Activated naive CD4-positive, alpha-beta T cell treated with anti-CD3 and anti-CD28 coated beads for 36 hours (primary cell): ENCODE data around the gene ARL8B. TPM values are rescaled to one million over a fixed set of nuclear protein-coding genes. Genes with fewer than 3 reads are reported as not detected.

Experiments
- CTCF ChIA-PET: fragments of 350-600 bp; sonication (Branson Sonifier 250); formaldehyde crosslinking; loops from one replicate; lab custom pipeline; 2021; ENCODE audit warnings: antibody characterized with exemption; lab: Charles Lee
- DNase-seq: peaks from one replicate; pipeline ENCODE4 v3.0.0-alpha.2; 2020
- H3K27ac Mint-ChIP-seq: one replicate; pipeline ENCODE4 v1.8.0; 2021; ENCODE audit warnings: mild to moderate bottlenecking, mixed read lengths
- H3K27me3 Mint-ChIP-seq: one replicate; pipeline ENCODE4 v1.8.0; 2021; ENCODE audit warnings: low read depth, mixed read lengths
- H3K36me3 Mint-ChIP-seq: one replicate; pipeline ENCODE4 v1.8.0; 2021; ENCODE audit warnings: low read depth, mixed read lengths
- H3K4me1 Mint-ChIP-seq: one replicate; pipeline ENCODE4 v1.8.0; 2021; ENCODE audit warnings: low read depth, mixed read lengths
- H3K4me3 Mint-ChIP-seq: one replicate; pipeline ENCODE4 v1.8.0; 2021; ENCODE audit warnings: mild to moderate bottlenecking, moderate library complexity, mixed read lengths
- H3K9me3 Mint-ChIP-seq: one replicate; pipeline ENCODE4 v1.8.0; 2021; ENCODE audit warnings: mixed read lengths
- intact Hi-C: fragments of 100-400 bp; cut with micrococcal nuclease; formaldehyde crosslinking; loops from one replicate; pipeline ENCODE4 v1.15.1; 2023
- total RNA-seq, 2 experiments: library from RNA; stranded (reverse); gene quantifications; one replicate each; pipeline ENCODE4 v1.2.3, GENCODE V29; 2021

ARL8B gene
- total RNA-seq, 2 experiments from 2014 or later: 38.4 to 39.3 TPM

DNA sequence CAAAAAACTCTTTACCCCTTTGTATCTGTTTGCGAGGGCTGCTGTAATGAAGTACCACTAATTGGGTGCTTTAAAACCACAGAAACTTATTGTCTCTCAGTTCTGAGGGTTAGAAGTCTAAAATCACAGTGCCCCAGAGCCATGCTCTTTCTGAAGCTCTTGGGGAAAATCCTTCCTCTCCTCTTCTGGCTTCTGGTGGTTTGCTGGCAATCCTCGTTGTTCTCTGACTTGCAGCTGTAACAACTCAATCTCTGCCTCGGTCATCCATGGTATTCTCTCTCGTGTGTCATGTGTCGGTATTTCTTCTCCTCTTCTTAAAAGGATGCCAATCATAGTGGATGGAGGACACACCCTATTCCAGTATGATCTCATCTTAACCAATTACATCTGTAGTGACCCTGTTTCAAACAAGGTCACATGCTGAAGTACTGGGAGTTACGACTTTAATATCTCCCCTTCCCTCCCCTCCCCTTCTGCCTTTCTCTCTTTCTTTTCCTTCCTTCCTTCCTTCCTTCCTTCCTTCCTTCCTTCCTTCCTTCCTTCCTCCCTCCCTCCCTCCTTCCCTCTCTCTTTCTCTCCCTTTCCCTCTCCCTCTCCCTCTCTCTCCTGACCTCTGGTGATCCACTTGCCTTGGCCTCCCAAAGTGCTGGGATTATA lies 6.5 kb upstream of the ARL8B start:
- H3K4me3 Mint-ChIP-seq: no peak overlapping the region
- CTCF ChIA-PET: no interaction called here
- H3K27ac Mint-ChIP-seq: no peak overlapping the region
- intact Hi-C loops: no loop called here
- no peak for DNase-seq
- H3K27me3 Mint-ChIP-seq: no peaks in the 10 kb centered on the region
- H3K9me3 Mint-ChIP-seq: no peaks in the 10 kb centered on the region
- no peaks in the 10 kb centered on the region for H3K4me1 Mint-ChIP-seq
- no peaks in the 10 kb centered on the region for H3K36me3 Mint-ChIP-seq

DNA sequence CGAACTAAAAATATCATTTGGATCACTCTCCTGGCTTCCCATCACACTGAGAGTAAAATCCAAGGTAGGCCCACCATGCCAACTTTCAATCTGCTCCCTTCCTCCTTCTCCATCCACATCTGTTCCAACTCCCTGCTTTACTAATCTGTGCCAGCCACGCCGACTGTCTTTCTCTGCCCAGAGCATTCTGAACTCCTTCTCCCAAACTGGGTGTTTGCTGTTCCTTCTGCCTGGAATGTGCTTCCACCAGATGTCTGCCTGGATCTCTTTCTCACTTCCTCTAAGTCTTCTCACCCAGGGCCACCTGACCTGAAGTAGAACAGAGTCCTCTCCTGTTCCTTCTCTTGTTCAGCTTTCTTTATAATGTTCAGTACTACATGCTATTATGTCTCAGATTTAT lies 5.6 kb upstream of the ARL8B start:
- no peaks in the 10 kb centered on the region for H3K36me3 Mint-ChIP-seq
- CTCF ChIA-PET: no interaction called here
- H3K27ac Mint-ChIP-seq: no peak overlapping the region
- no peak overlapping the region for H3K4me3 Mint-ChIP-seq
- H3K27me3 Mint-ChIP-seq: no peaks in the 10 kb centered on the region
- intact Hi-C loops: no loop called here
- H3K4me1 Mint-ChIP-seq: no peaks in the 10 kb centered on the region
- no peaks in the 10 kb centered on the region for H3K9me3 Mint-ChIP-seq
- no peak for DNase-seq

DNA sequence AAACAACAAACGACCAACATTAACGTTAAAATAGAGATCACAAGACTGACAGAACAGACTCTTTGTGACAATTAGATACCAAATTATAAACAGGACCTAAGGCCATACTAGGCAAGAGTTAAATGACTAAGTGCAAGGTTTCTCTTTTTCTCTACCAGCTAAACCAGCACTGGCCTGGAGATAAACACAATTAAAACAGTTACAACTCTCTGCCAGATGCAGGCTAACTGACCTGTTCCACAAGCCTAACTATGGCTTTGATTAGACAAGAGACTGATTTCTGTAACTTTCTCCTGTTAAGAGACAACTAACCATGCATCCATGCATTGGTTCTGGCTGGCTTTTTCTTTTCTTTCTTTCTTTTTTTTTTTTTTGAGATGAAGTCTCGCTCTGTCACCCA lies 1.6 kb upstream of the ARL8B start:
- Mint-ChIP-seq H3K27ac (no peak overlapping the region), H3K4me3 (no peak overlapping the region), H3K9me3 (no peaks in the 10 kb centered on the region), H3K36me3 (peaks cover 1% of the 10 kb centered on the region), H3K4me1 (peaks cover 24% of the 10 kb centered on the region), H3K27me3 (no peaks in the 10 kb centered on the region)
- DNase-seq: no peak
- intact Hi-C loops: loop anchor here (5.0 kb wide), 2 partner anchors 268 to 1943 kb away; partner anchors contain the start of gene CRBN
- CTCF ChIA-PET: interaction anchor here (5.8 kb wide), 1 partner anchor 75 kb away, joined by 54 read pairs; no protein-coding TSS in a partner anchor

DNA sequence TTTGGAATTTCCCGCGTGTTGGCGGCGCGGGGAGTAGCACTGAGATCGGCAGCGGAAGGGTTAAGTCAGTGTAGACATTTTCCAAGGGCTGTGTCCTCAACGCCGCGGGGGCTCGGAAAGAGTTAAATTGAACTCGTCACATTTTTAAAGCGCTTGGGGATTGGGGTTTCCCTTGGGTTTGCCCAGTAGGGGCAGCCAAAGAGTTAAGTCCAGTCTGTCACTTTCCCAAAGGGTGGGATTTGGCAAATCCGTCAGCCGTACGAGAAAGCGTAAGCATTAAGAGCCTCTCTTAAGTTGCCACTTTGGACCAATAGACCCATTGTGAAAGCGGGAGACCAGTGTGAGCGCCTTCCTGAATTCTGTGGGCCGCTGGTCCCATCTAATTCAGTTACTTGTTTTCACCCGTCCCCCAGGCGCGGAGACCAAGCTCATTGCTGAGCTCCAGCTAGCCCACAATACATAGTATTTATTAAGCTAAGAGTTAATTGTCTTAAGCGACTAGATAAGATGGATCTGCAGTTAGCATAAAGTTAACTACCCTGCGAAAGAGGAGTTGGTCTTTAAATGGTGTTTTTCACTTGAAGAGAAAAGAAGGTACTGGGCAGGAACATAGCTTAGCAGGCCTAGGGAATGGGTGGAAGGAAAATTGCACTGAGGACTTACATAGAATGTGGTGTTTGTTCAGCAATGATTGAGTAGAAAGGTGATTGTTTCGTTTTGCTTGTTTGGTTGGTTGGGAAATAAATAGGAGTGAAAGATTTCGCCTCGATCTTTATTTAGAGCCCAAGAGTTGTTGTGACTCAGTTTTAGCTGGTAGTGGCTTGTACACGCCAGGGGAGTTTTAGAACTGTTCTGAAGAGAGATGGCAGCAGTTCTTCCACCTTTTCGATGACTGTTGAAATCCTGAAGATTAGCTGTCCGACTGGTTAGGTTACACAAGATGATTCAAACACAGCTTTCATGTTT lies 932 bp downstream of the ARL8B start:
- H3K27ac Mint-ChIP-seq: peak overlapping the region; percentile 90
- H3K4me1 Mint-ChIP-seq: peaks cover 42% of the 10 kb centered on the region
- H3K36me3 Mint-ChIP-seq: peaks cover 4% of the 10 kb centered on the region
- CTCF ChIA-PET: interaction anchor here (0.5 to 5.8 kb wide), 11 partner anchors 10 to 802 kb away, joined by 3 to 54 read pairs (median 3); no protein-coding TSS in a partner anchor
- H3K4me3 Mint-ChIP-seq: peak overlapping the region; percentile 90
- H3K27me3 Mint-ChIP-seq: no peaks in the 10 kb centered on the region
- intact Hi-C loops: loop anchor here (1.0 to 5.0 kb wide), 13 partner anchors 38 to 1946 kb away; partner anchors contain the start of genes CRBN, EDEM1, ITPR1 and SETMAR
- H3K9me3 Mint-ChIP-seq: no peaks in the 10 kb centered on the region
- DNase-seq: peak; percentile 51

DNA sequence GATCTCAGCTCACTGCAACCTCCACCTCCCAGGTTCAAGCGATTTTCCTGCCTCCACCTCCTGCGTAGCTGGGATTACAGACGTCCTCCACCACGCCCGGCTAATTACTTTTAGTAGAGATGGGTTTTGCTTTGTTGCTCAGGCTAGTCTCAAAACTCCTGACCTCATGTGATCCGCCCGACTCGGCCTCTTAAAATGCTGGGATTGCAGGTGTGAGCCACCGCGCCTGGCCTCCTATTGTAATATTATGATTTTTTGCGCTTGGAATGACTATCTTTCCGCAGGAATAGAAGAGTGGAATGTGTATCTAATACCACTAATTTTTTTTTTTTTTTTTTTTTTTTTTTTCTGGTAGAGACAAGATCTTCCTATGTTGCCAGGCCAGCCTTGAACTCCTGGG lies 1.8 kb downstream of the ARL8B start:
- intact Hi-C loops: loop anchor here (1.0 to 5.0 kb wide), 9 partner anchors 37 to 1947 kb away; partner anchors contain the start of gene CRBN
- peaks cover 47% of the 10 kb centered on the region for H3K4me1 Mint-ChIP-seq
- H3K27me3 Mint-ChIP-seq: no peaks in the 10 kb centered on the region
- H3K4me3 Mint-ChIP-seq: peak overlapping the region; percentile 51
- no peaks in the 10 kb centered on the region for H3K9me3 Mint-ChIP-seq
- CTCF ChIA-PET: interaction anchor here (0.9 to 5.8 kb wide), 7 partner anchors 9 to 412 kb away, joined by 3 to 54 read pairs (median 5); no protein-coding TSS in a partner anchor
- no peak for DNase-seq
- H3K36me3 Mint-ChIP-seq: peaks cover 5% of the 10 kb centered on the region
- peak overlapping the region; percentile 90 for H3K27ac Mint-ChIP-seq

DNA sequence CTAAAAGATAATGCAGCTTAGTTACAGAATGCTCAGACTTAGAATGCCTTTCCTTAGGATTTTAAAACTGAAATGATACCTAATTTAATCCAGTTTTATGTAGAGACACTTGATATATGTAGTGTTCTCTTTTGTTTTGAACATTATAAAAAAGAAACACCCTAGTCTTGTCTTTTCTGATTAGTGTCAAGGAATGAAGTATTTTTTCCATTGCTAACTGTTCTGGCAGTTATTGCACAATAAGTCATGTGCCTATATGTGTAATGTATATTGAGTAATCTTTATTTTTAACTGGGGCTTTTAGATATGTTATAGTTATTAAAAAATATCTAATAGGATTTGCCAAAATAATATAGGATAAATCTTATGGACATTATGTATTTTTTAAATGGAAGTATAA lies 4.5 kb downstream of the ARL8B start:
- DNase-seq: no peak
- Mint-ChIP-seq H3K4me1 (peaks cover 57% of the 10 kb centered on the region), H3K36me3 (peaks cover 9% of the 10 kb centered on the region), H3K9me3 (no peaks in the 10 kb centered on the region), H3K4me3 (no peak overlapping the region), H3K27me3 (no peaks in the 10 kb centered on the region), H3K27ac (peak overlapping the region; percentile 69)
- CTCF ChIA-PET: interaction anchor here (3.6 kb wide), 1 partner anchor 10 kb away, joined by 15 read pairs; no protein-coding TSS in a partner anchor
- intact Hi-C loops: loop anchor here (1.0 kb wide), 1 partner anchor 64 kb away; no protein-coding TSS in a partner anchor

DNA sequence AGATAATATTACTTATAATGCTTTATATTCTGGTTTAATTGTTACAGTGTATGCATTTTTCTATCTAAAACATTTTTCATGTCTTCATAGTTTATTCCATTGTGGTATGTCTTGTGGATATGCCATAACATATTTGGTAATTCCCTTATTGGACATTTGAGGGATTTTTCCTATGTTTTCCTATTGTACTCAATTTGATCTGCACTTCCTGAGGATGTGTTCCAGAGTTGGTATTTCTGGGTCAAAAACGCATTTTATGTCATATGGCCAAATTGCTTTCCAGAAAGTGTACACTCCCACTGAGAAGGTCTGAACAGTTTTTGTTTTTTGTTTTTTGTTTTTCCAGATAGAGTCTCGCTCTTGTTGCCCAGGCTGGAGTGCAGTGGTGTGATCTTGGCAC lies 6.8 kb downstream of the ARL8B start:
- DNase-seq: no peak
- H3K4me3 Mint-ChIP-seq: no peak overlapping the region
- peak overlapping the region; percentile 66 for H3K27ac Mint-ChIP-seq
- intact Hi-C loops: no loop called here
- H3K4me1 Mint-ChIP-seq: peaks cover 62% of the 10 kb centered on the region
- no peaks in the 10 kb centered on the region for H3K27me3 Mint-ChIP-seq
- peaks cover 9% of the 10 kb centered on the region for H3K36me3 Mint-ChIP-seq
- no peaks in the 10 kb centered on the region for H3K9me3 Mint-ChIP-seq
- CTCF ChIA-PET: interaction anchor here (3.6 kb wide), 1 partner anchor 8 kb away, joined by 15 read pairs; no protein-coding TSS in a partner anchor

DNA sequence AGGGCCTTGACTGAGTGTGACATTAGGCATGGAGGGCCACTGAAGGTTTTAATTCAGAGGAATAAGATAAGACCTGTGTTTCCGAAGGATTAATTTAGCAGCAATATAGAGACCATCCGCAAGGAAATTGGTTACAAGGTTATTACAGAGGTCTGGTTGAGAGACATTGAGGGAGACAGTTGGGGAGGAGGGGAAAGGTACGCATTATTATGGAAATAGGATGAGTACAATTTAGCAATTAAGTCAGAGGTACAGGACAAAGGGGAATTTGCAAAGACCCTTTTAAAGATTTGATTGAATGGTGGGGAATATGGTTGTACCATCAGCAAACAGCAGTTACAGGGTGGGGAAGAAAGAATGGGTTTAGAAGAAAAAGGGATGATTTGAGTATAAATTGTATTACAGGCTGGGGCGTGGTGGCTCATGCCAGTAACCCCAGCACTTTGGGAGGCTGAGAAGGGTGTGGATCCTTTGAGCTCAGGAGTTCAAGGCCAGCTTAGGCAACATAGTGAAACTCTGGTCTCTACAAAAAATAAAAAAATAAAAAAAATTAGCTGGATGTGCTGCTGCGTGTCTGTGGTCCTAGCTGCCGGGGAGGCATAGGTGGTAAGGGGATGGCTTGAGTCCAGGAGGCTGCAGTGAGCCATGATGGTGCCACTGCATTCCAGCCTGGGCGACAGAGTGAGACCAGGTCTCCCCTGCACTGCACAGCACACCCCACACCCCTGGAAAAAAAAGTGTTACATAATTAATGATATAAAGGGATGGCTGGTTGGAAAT lies 11.3 kb downstream of the ARL8B start:
- H3K4me1 Mint-ChIP-seq: peaks cover 55% of the 10 kb centered on the region
- no peaks in the 10 kb centered on the region for H3K9me3 Mint-ChIP-seq
- peak overlapping the region; percentile 77 for H3K27ac Mint-ChIP-seq
- CTCF ChIA-PET: interaction anchor here (1.2 kb wide), 1 partner anchor 10 kb away, joined by 4 read pairs; no protein-coding TSS in a partner anchor
- intact Hi-C loops: no loop called here
- peaks cover 5% of the 10 kb centered on the region for H3K36me3 Mint-ChIP-seq
- no peaks in the 10 kb centered on the region for H3K27me3 Mint-ChIP-seq
- no peak for DNase-seq
- no peak overlapping the region for H3K4me3 Mint-ChIP-seq

DNA sequence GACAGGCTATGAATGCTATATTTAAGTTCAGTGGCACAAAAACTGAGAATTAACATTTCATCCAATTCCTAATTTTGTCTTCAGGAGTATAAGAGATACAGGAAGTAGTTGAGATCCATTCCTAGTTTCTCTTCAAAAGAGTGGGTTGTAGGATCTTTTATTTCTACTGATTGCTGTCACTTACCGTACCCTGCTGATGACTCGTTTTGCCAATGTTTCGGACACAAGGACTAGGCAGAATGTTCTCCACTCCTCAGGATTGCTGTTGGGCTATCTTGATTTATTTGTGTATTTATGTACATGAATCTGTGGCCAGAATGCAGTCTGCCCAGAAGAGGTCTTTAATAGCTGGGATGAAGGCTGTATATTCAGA lies 11.9 kb downstream of the ARL8B start:
- peaks cover 56% of the 10 kb centered on the region for H3K4me1 Mint-ChIP-seq
- CTCF ChIA-PET: no interaction called here
- peak overlapping the region; percentile 50 for H3K27ac Mint-ChIP-seq

DNA sequence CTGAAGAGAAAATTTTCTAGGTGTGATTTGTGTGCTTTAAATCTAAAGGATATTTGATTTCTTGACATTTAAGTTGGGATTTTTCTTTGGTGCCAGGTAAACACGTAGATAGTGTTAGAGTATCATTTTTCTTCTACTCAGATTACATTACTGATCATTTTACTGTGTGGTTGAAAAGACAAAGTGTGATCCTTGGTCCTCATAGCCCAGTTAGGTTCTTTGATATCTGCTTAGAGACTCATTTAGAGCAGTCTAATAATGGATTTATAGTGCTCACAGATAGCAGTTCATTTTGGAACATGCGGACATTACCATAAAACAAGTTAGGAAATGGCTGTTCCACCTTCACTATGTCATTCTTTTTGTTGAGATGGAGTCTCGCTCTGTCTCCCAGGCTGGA lies 12.4 kb downstream of the ARL8B start:
- CTCF ChIA-PET: no interaction called here
- Mint-ChIP-seq H3K36me3 (peaks cover 4% of the 10 kb centered on the region), H3K4me3 (no peak overlapping the region), H3K27me3 (no peaks in the 10 kb centered on the region), H3K9me3 (no peaks in the 10 kb centered on the region), H3K4me1 (peaks cover 60% of the 10 kb centered on the region), H3K27ac (no peak overlapping the region)
- no peak for DNase-seq
- intact Hi-C loops: no loop called here

More for the DNA sequence above, 11.9 kb downstream of the ARL8B start:
- no peaks in the 10 kb centered on the region for H3K27me3 Mint-ChIP-seq
- DNase-seq: no peak
- no peaks in the 10 kb centered on the region for H3K9me3 Mint-ChIP-seq
- intact Hi-C loops: no loop called here
- no peak overlapping the region for H3K4me3 Mint-ChIP-seq
- peaks cover 4% of the 10 kb centered on the region for H3K36me3 Mint-ChIP-seq

DNA sequence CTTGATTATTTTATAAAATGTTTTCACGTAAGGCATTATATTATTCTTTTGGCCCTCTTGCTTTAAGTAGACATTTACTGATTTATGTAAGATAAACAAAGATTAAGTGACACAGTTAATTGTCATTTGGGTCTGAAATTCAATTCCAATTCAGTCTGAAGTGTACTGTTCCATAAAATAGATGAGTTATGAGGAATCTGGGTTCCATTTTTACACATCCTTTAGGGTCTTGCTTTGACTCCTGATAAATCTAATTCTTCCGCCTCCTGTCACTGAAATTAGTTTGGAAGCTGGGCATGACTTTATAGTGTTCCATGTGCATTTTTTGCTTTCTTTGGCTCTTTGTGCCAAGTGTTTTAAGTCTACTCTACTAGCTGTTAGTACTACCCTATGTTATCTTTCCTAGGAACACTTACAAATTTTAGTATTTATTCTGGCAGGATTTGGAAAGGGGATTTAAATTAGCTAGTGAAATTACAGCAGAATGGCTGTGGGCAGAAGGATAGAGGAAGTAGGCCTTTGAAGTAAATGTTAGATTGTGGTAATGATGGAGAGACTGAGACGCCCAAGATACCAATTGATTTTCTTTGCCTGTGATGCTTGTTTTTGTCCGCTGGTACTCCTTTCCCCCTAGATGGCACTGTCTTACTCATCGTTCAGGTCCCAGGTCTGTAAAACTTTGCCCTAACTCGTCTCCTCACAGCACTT lies 14.3 kb downstream of the ARL8B start:
- no peaks in the 10 kb centered on the region for H3K27me3 Mint-ChIP-seq
- H3K4me3 Mint-ChIP-seq: no peak overlapping the region
- H3K36me3 Mint-ChIP-seq: peaks cover 1% of the 10 kb centered on the region
- H3K4me1 Mint-ChIP-seq: peaks cover 68% of the 10 kb centered on the region
- intact Hi-C loops: loop anchor here (1.0 to 5.0 kb wide), 7 partner anchors 25 to 291 kb away; partner anchors contain the start of gene EDEM1
- CTCF ChIA-PET: interaction anchor here (0.6 to 2.8 kb wide), 18 partner anchors 9 to 425 kb away, joined by 3 to 20 read pairs (median 4); no protein-coding TSS in a partner anchor
- DNase-seq: peak; percentile 51
- no peaks in the 10 kb centered on the region for H3K9me3 Mint-ChIP-seq
- H3K27ac Mint-ChIP-seq: peak overlapping the region; percentile 66
